Stimulated activated effector memory CD8-positive, alpha-beta T cell treated with anti-CD3 and anti-CD28 coated beads, Interleukin-12 subunit alpha, Interleukin-12 subunit beta, amount 100 ng/mL, for 72 hours (primary cell): ENCODE data around the gene ITGA11.

ENCODE experiments used
- ATAC-seq: fragments of 150-1000 bp; cut with Tn5 transposase; 2 replicates; pipeline ENCODE4 v1.10.0; 2021
- DNase-seq, 2 donors: peaks; one replicate each; pipeline ENCODE4 v3.0.0; 2021 to 2022; ENCODE audit warnings: low spot score in 2 of 2
- H3K27ac Mint-ChIP-seq: one replicate; pipeline ENCODE4 v1.8.0; 2022; ENCODE audit warnings: mild to moderate bottlenecking, mixed read lengths
- H3K36me3 Mint-ChIP-seq: one replicate; pipeline ENCODE4 v1.8.0; 2022; ENCODE audit warnings: mild to moderate bottlenecking, mixed read lengths
- H3K4me1 Mint-ChIP-seq: one replicate; pipeline ENCODE4 v1.8.0; 2022; ENCODE audit warnings: mixed read lengths
- H3K4me3 Mint-ChIP-seq: one replicate; pipeline ENCODE4 v1.8.0; 2022; ENCODE audit warnings: mild to moderate bottlenecking, mixed read lengths
- H3K9me3 Mint-ChIP-seq: one replicate; pipeline ENCODE4 v1.8.0; 2022; ENCODE audit warnings: mixed read lengths

Gene ITGA11

GRCh38 chr15:68261980-68262379 lies 170.0 kb downstream of the ITGA11 start:
- Mint-ChIP-seq H3K36me3 (no peaks in the 10 kb centered on the region), H3K4me1 (no peaks in the 10 kb centered on the region)
- no peak for ATAC-seq

DNA sequence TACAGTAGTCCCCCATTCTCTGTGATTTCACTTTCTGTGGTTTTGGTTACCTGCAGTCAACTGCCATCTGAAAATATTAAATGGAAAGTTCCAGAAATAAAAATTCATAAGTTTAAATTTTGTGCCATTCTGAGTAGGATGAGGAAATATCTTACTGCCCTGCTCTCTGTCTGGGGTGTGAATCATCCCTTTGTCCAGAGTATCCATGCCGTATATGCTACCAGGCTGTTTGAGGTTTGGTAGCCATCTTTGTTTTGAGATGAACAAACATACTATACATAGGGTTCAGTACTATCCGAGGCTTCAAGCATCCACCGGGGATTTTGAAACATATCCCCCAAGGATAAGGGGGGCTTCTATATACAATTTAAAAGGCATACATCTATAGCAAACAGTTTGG lies 170.7 kb downstream of the ITGA11 start:
- Mint-ChIP-seq H3K4me1 (no peaks in the 10 kb centered on the region), H3K27ac (no peak overlapping the region), H3K4me3 (no peak overlapping the region), H3K36me3 (no peaks in the 10 kb centered on the region), H3K9me3 (no peaks in the 10 kb centered on the region)
- DNase-seq (no peak), ATAC-seq (no peak)

More at GRCh38 chr15:68261980-68262379, 170.0 kb downstream of the ITGA11 start:
- H3K27ac Mint-ChIP-seq, result no peak overlapping the region
- H3K9me3 Mint-ChIP-seq, result no peaks in the 10 kb centered on the region
- no peak for DNase-seq
- no peak overlapping the region for H3K4me3 Mint-ChIP-seq

- no peaks in the 10 kb centered on the region for H3K36me3 Mint-ChIP-seq
These were observed 172.1 kb downstream of the ITGA11 start for GRCh38 chr15:68259883-68260282.

DNA sequence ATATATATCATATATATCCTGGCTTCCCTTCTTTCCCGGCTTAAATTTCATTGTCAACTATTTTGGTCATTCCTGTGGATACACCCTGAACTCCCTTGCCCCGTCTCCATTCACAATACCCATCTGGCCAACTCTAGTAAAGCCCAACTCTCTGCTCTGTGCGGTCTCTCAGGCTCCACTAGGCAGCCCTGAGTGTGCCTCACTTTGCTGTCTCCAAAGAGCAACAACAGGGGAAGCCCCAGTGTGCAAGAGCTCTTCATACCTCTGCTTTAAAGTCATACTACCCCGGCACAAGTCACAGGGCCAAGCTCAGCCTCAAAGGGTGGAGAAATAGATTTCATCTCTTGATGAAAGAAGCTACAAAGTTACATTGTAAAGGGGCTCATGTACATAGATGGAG lies 173.3 kb downstream of the ITGA11 start:
- H3K9me3 Mint-ChIP-seq, result no peaks in the 10 kb centered on the region
- no peak for ATAC-seq
- H3K36me3 Mint-ChIP-seq, result no peaks in the 10 kb centered on the region
- no peak overlapping the region for H3K27ac Mint-ChIP-seq
- DNase-seq, result no peak
- H3K4me3 Mint-ChIP-seq, result no peak overlapping the region
- no peaks in the 10 kb centered on the region for H3K4me1 Mint-ChIP-seq

More at GRCh38 chr15:68259883-68260282, 172.1 kb downstream of the ITGA11 start:
- DNase-seq, result no peak
- no peaks in the 10 kb centered on the region for H3K4me1 Mint-ChIP-seq
- no peak for ATAC-seq
- H3K4me3 Mint-ChIP-seq, result no peak overlapping the region
- H3K9me3 Mint-ChIP-seq, result no peaks in the 10 kb centered on the region
- no peak overlapping the region for H3K27ac Mint-ChIP-seq

DNA sequence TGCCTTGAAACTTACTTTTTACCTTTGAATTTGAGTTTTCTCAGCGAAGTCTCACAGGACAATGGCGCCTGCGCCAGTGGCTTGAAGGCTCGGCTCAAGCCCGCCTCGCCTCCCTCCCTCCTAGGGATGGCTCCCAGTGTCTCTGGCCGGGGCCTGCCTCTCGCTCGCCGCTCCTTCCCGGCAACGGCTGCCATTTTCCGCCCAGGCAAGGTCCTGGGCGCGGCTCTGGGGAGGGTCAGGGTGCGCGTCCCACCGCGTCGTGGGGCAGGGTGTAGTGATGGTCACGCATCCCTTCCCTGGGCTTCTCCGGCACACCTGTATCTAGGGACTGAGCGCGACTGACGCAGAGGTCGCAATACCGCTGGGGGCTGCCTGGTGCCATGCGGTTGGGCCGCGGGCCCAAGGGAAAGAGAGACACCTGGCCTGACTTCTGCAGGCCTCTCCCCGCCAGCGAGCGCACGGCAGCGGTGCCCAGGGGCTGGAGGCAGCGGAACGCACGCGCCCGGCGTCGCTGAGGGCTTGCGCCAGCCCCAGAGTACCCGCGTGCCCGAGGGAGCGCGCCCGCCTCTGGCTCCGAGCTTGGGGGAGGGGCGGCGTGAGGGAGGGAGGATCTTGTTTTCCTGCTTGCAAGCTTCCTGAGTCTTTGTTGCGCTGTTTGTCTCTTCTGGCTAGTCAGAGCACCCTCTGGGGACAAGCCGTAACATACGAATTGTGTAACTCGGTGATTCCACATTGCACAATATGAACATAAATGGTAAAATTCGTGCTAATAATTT lies 175.1 kb downstream of the ITGA11 start:
- Mint-ChIP-seq H3K36me3 (no peaks in the 10 kb centered on the region), H3K27ac (no peak overlapping the region), H3K9me3 (no peaks in the 10 kb centered on the region), H3K4me3 (peak overlapping the region; percentile 53), H3K4me1 (no peaks in the 10 kb centered on the region)
- DNase-seq, result no peak
- peak; percentile 69 for ATAC-seq

GRCh38 chr15:68252925-68253534 lies 178.9 kb downstream of the ITGA11 start:
- Mint-ChIP-seq H3K36me3 (no peaks in the 10 kb centered on the region), H3K27ac (no peak overlapping the region), H3K4me1 (no peaks in the 10 kb centered on the region), H3K4me3 (no peak overlapping the region), H3K9me3 (no peaks in the 10 kb centered on the region)
- no peak for DNase-seq
- no peak for ATAC-seq

DNA sequence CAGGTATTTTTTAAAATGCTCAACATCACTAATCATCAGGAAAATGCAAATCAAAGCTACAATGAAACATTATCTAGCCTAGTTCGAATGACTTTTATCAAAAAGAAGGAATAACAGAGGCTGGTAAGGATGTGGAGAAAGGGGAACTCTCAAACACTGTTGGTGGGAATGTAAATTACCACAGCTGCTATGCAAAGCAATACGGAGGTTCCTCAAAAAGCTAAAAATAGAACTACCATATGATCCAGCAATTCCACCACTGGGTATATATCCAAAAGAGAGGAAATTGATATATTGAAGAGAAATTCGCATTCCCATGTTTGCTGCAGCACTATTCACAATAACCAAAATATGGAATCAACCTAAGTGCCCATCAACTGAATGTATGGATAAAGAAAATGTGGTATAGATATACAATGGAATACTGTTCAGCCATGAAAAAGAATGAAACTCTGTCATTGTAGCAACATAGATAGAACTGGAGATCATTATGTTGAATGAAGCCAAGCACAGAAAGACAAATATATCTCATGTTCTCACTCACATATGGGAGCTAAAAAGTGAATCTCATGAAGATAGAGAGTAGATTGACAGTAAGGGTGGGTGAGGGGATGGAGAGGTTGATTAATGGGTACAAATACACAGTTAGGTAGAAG lies 182.8 kb downstream of the ITGA11 start:
- no peaks in the 10 kb centered on the region for H3K9me3 Mint-ChIP-seq
- H3K36me3 Mint-ChIP-seq, result no peaks in the 10 kb centered on the region
- no peak overlapping the region for H3K27ac Mint-ChIP-seq
- H3K4me3 Mint-ChIP-seq, result no peak overlapping the region
- no peaks in the 10 kb centered on the region for H3K4me1 Mint-ChIP-seq
- ATAC-seq (no peak), DNase-seq (no peak)
